Measurements from ENCODE around the gene SETBP1. TPM values are rescaled to one million over a fixed set of nuclear protein-coding genes. Genes with fewer than 3 reads are reported as not detected.

The SETBP1 gene
- total and polyA plus RNA-seq, 2 of the 4 experiments (the other 2 are of a cell fraction), result 0.19 to 0.36 TPM

DNA sequence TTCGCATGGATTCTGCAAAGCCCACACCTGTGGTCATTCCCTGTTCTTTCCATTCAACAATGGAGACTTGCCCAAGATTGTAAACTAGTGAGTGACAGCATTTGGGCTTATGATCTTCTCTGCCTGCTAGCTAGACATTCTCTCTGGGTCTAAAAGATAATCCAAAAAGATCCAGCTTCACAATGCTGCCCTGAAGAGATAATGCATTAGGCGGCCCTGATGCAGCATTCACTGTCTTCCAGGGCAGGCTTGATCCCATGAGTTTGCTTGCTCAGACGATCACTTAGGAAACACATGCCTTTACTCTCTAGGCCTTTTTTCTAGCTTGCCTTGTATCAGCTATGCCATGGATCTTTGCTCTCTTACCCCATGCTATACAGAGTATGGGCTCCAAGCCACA, 196.1 kb downstream of the SETBP1 start:
- Histone ChIP-seq H4K8ac (ENCODE audit: low read depth in 2 of 2, low read length in 2 of 2) (no peak overlapping the region), H2BK20ac (ENCODE audit: low read depth, low read length) (no peak overlapping the region), H4K20me1 (ENCODE audit: insufficient read depth, low read length) (no peaks in the 10 kb centered on the region), H3K4ac (ENCODE audit: low read depth, low read length) (no peak overlapping the region), H4K91ac (ENCODE audit: insufficient read depth, low read depth, low read length) (no peak overlapping the region), H3K36me3 (ENCODE audit: control insufficient read depth, insufficient read depth, low read length) (no peaks in the 10 kb centered on the region), H2BK120ac (ENCODE audit: low read depth, low read length) (no peak overlapping the region), H2BK5ac (ENCODE audit: low read depth, low read length, poor library complexity, severe bottlenecking) (no peak overlapping the region), H3K23ac (ENCODE audit: low read depth, low read length) (no peak overlapping the region), H2AK5ac (ENCODE audit: low read depth, low read length) (no peak overlapping the region), H3K4me2 (ENCODE audit: low read depth, low read length) (no peak overlapping the region), H3K56ac (ENCODE audit: extremely low read depth, insufficient read depth, low read length) (no peak overlapping the region), H3K9ac (ENCODE audit: low read depth, low read length) (no peak overlapping the region), H3K27me3 (ENCODE audit: control insufficient read depth, insufficient read depth, low read length) (no peaks in the 10 kb centered on the region), H2BK15ac (ENCODE audit: low read depth, low read length) (no peak overlapping the region), H3K4me3 (ENCODE audit: insufficient read depth, low read depth, low read length) (no peak overlapping the region), H3K9me3 (ENCODE audit: control insufficient read depth, insufficient read depth, low read length) (no peaks in the 10 kb centered on the region), H2AK9ac (replicated peaks; ENCODE audit: low read depth, low read length, poor library complexity) (no peak overlapping the region), H2AFZ (replicated peaks; ENCODE audit: low read length, poor library complexity) (no peak overlapping the region), H3K4me1 (ENCODE audit: control insufficient read depth, insufficient read depth, low read length) (no peaks in the 10 kb centered on the region), H4K5ac (ENCODE audit: low read depth, low read length) (no peak overlapping the region), H3K14ac (replicated peaks; ENCODE audit: low read depth, low read length) (no peak overlapping the region), H3K9me1 (ENCODE audit: insufficient read depth, low read length) (no peaks in the 10 kb centered on the region; the same call in 1 of the 2 replicates), H3K79me1 (ENCODE audit: low read depth in 1 of 2, low read length in 2 of 2) (no peaks in the 10 kb centered on the region), H3K18ac (ENCODE audit: low read depth, low read length) (no peak overlapping the region), H3K27ac (ENCODE audit: insufficient read depth, low read length) (no peak overlapping the region)
- ATAC-seq (ENCODE audit: low read depth) (no peak), DNase-seq (no peak)
- WGBS, 2 experiments (ENCODE audit: extremely low coverage in 2 of 2, insufficient read length in 1 of 2), result no CpG with 5 or more reads among the region's 3 CpGs
- CTCF ChIA-PET, result no interaction called here
- intact Hi-C loops (cut with micrococcal nuclease) (no loop called here), dilution Hi-C loops (cut with HindIII; ENCODE audit: low sequenced_read_pairs, unreplicated experiment) (no loop called here), in situ Hi-C loops (cut with MboI; ENCODE audit: low sequenced_read_pairs) (loop anchor here (25.0 kb wide), 1 partner anchor 739 kb away; no protein-coding TSS in a partner anchor)
- no TSS peak for BruUV-seq (replicated peaks)
- TF ChIP-seq NFE2L2 (IDR thresholded peaks at IDR 0.05; ENCODE audit: low read depth, low read length) (no peak), FOS (IDR thresholded peaks at IDR 0.05; ENCODE audit: low read depth, low read length) (no peak), SMC3 (IDR thresholded peaks at IDR 0.05; ENCODE audit: low read depth, low read length) (no peak), RAD21 (IDR thresholded peaks at IDR 0.05; ENCODE audit: low read length) (no peak)
- TF ChIP-seq, protein P1, sequence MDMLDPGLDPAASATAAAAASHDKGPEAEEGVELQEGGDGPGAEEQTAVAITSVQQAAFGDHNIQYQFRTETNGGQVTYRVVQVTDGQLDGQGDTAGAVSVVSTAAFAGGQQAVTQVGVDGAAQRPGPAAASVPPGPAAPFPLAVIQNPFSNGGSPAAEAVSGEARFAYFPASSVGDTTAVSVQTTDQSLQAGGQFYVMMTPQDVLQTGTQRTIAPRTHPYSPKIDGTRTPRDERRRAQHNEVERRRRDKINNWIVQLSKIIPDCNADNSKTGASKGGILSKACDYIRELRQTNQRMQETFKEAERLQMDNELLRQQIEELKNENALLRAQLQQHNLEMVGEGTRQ (IDR thresholded peaks at IDR 0.05; ENCODE audit: low read depth, low read length), result no peak
- TF ChIP-seq, protein P2, sequence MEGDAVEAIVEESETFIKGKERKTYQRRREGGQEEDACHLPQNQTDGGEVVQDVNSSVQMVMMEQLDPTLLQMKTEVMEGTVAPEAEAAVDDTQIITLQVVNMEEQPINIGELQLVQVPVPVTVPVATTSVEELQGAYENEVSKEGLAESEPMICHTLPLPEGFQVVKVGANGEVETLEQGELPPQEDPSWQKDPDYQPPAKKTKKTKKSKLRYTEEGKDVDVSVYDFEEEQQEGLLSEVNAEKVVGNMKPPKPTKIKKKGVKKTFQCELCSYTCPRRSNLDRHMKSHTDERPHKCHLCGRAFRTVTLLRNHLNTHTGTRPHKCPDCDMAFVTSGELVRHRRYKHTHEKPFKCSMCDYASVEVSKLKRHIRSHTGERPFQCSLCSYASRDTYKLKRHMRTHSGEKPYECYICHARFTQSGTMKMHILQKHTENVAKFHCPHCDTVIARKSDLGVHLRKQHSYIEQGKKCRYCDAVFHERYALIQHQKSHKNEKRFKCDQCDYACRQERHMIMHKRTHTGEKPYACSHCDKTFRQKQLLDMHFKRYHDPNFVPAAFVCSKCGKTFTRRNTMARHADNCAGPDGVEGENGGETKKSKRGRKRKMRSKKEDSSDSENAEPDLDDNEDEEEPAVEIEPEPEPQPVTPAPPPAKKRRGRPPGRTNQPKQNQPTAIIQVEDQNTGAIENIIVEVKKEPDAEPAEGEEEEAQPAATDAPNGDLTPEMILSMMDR (conservative IDR thresholded peaks at IDR 0.05; ENCODE audit: low read depth, low read length), result no peak
- POLR2A ChIA-PET (ENCODE audit: unreplicated experiment), result no interaction called here

Data from IMR-90 (cell line).